GM12873 (cell line): ENCODE measurements around the gene NDUFB11.

ENCODE experiments used
- CTCF ChIP-seq: IDR thresholded peaks from 2 replicates; pipeline ENCODE4 v1.5.1; 2012; ENCODE audit warnings: low read depth, mild to moderate bottlenecking, moderate library complexity, low read length, control low read depth; ENCODE audit not compliant: insufficient read depth; ENCODE audit errors: missing control alignments

NDUFB11 gene

GRCh38 chrX:47145395-47146120, 1.1 kb upstream of the NDUFB11 start:
- TF ChIP-seq CTCF: no peak

GRCh38 chrX:47143894-47144625, 442 bp downstream of the NDUFB11 start:
- TF ChIP-seq CTCF: no peak

GRCh38 chrX:47138171-47138570, 6.3 kb downstream of the NDUFB11 start:
- no peak for TF ChIP-seq CTCF

GRCh38 chrX:47133493-47133892, 11.0 kb downstream of the NDUFB11 start:
- no peak for TF ChIP-seq CTCF

GRCh38 chrX:47129899-47130358, 14.6 kb downstream of the NDUFB11 start:
- TF ChIP-seq CTCF: no peak

GRCh38 chrX:47129157-47129898, 15.2 kb downstream of the NDUFB11 start:
- no peak for TF ChIP-seq CTCF

GRCh38 chrX:47112316-47112954, 32.1 kb downstream of the NDUFB11 start:
- TF ChIP-seq CTCF: no peak
